IMR-90 (cell line): ENCODE measurements around the gene HIVEP3. TPM values are rescaled to one million over a fixed set of nuclear protein-coding genes. Genes with fewer than 3 reads are reported as not detected.

Source experiments
- ATAC-seq: fragments of 200-7000 bp; cut with Tn5 transposase; 2 replicates; pipeline ENCODE4 v1.9.1; 2020; ENCODE audit warnings: low read depth, mild to moderate bottlenecking, moderate library complexity
- BruUV-seq: library from RNA; stranded (reverse); fragments of 400-500 nt; replicated peaks from 2 replicates; lab custom pipeline; 2021; lab: Mats Ljungman, UMichigan
- CTCF ChIA-PET: fragments of 300-600 bp; formaldehyde crosslinking; extraction: SDS; loops from one replicate; lab custom pipeline; 2021; ENCODE audit warnings: antibody characterized with exemption; lab: Yijun Ruan, JAX
- POLR2A ChIA-PET: fragments of 300-600 bp; sonication (Branson Sonifier 250); formaldehyde crosslinking; loops from one replicate; lab custom pipeline; 2022; ENCODE audit warnings: antibody characterized with exemption; ENCODE audit not compliant: unreplicated experiment; lab: Charles Lee
- DNase-seq: peaks from one replicate; pipeline ENCODE4 v3.0.0; 2013
- H2AFZ ChIP-seq: replicated peaks from 2 replicates; pipeline ENCODE3; 2013; ENCODE audit warnings: low read length, mild to moderate bottlenecking; ENCODE audit not compliant: poor library complexity
- H2AK5ac ChIP-seq: 2 replicates; pipeline ENCODE4 v1.6.1; 2013; ENCODE audit warnings: low read depth, low read length, inconsistent platforms
- H2AK9ac ChIP-seq: replicated peaks from 2 replicates; pipeline ENCODE3; 2013; ENCODE audit warnings: mild to moderate bottlenecking, low read depth, low read length, moderate library complexity; ENCODE audit not compliant: poor library complexity
- H2BK120ac ChIP-seq: 2 replicates; pipeline ENCODE4 v1.6.1; 2013; ENCODE audit warnings: low read depth, low read length, inconsistent platforms
- H2BK15ac ChIP-seq: 3 replicates; pipeline ENCODE4 v1.6.1; 2013; ENCODE audit warnings: low read depth, low read length, inconsistent platforms
- H2BK20ac ChIP-seq: 2 replicates; pipeline ENCODE4 v1.6.1; 2013; ENCODE audit warnings: low read depth, mild to moderate bottlenecking, inconsistent platforms, low read length, moderate library complexity
- H2BK5ac ChIP-seq: 2 replicates; pipeline ENCODE4 v1.6.1; 2013; ENCODE audit warnings: mild to moderate bottlenecking, low read depth, low read length, inconsistent platforms; ENCODE audit not compliant: poor library complexity, severe bottlenecking
- H3K14ac ChIP-seq: replicated peaks from 2 replicates; pipeline ENCODE4 v1.6.1; 2013; ENCODE audit warnings: low read depth, low read length, inconsistent platforms
- H3K18ac ChIP-seq: 2 replicates; pipeline ENCODE4 v1.6.1; 2013; ENCODE audit warnings: low read depth, low read length, control low read depth
- H3K23ac ChIP-seq: 2 replicates; pipeline ENCODE4 v1.6.1; 2013; ENCODE audit warnings: low read depth, low read length, inconsistent platforms
- H3K27ac ChIP-seq: 2 replicates; pipeline ENCODE4 v1.5.1; 2013; ENCODE audit warnings: mild to moderate bottlenecking, control low read depth, low read length; ENCODE audit not compliant: insufficient read depth
- H3K27me3 ChIP-seq: 2 replicates; pipeline ENCODE4 v1.6.1; 2013; ENCODE audit warnings: low read length; ENCODE audit not compliant: control insufficient read depth, insufficient read depth
- H3K36me3 ChIP-seq: 2 replicates; pipeline ENCODE4 v1.6.1; 2013; ENCODE audit warnings: low read length, mixed read lengths; ENCODE audit not compliant: control insufficient read depth, insufficient read depth
- H3K4ac ChIP-seq: 2 replicates; pipeline ENCODE4 v1.6.1; 2013; ENCODE audit warnings: low read depth, low read length, inconsistent platforms
- H3K4me1 ChIP-seq: 2 replicates; pipeline ENCODE4 v1.6.1; 2013; ENCODE audit warnings: low read length, mixed read lengths; ENCODE audit not compliant: control insufficient read depth, insufficient read depth
- H3K4me2 ChIP-seq: 2 replicates; pipeline ENCODE4 v1.6.1; 2013; ENCODE audit warnings: low read depth, mild to moderate bottlenecking, control low read depth, low read length, moderate library complexity
- H3K4me3 ChIP-seq: 2 replicates; pipeline ENCODE4 v1.5.1; 2013; ENCODE audit warnings: low read depth, mild to moderate bottlenecking, control low read depth, low read length, moderate library complexity; ENCODE audit not compliant: insufficient read depth
- H3K56ac ChIP-seq: 2 replicates; pipeline ENCODE4 v1.6.1; 2013; ENCODE audit warnings: low read length, inconsistent platforms; ENCODE audit not compliant: insufficient read depth; ENCODE audit errors: extremely low read depth
- H3K79me1 ChIP-seq, 2 experiments: 2 replicates each; pipeline ENCODE4 v1.6.1; 2013; ENCODE audit warnings: low read length in 2 of 2, inconsistent platforms in 1 of 2, low read depth in 1 of 2
- H3K9ac ChIP-seq: 2 replicates; pipeline ENCODE4 v1.6.1; 2013; ENCODE audit warnings: low read depth, low read length, control low read depth
- H3K9me1 ChIP-seq: 2 replicates; pipeline ENCODE4 v1.6.1; 2013; ENCODE audit warnings: low read length, inconsistent platforms; ENCODE audit not compliant: insufficient read depth
- H3K9me3 ChIP-seq: 2 replicates; pipeline ENCODE4 v1.6.1; 2013; ENCODE audit warnings: low read length; ENCODE audit not compliant: control insufficient read depth, insufficient read depth
- H4K20me1 ChIP-seq: 2 replicates; pipeline ENCODE4 v1.6.1; 2013; ENCODE audit warnings: low read length, inconsistent platforms; ENCODE audit not compliant: insufficient read depth
- H4K5ac ChIP-seq: 2 replicates; pipeline ENCODE4 v1.6.1; 2013; ENCODE audit warnings: mild to moderate bottlenecking, low read depth, low read length, control low read depth
- H4K8ac ChIP-seq, 2 experiments: 2 replicates each; pipeline ENCODE4 v1.6.1; 2013; ENCODE audit warnings: low read depth in 2 of 2, low read length in 2 of 2, control low read depth in 1 of 2, inconsistent platforms in 1 of 2
- H4K91ac ChIP-seq: 2 replicates; pipeline ENCODE4 v1.6.1; 2013; ENCODE audit warnings: low read depth, low read length, inconsistent platforms; ENCODE audit not compliant: insufficient read depth
- BHLHE40 ChIP-seq: fragments of 150-350 bp; IDR thresholded peaks from 2 replicates; pipeline ENCODE4 v1.6.1; 2016; ENCODE audit warnings: mild to moderate bottlenecking, low read depth, low read length
- CEBPB ChIP-seq: IDR thresholded peaks from 2 replicates; pipeline ENCODE4 v1.6.1; 2012; ENCODE audit warnings: low read depth, low read length, improper control_type of control experiment
- CHD1 ChIP-seq: IDR thresholded peaks from 2 replicates; pipeline ENCODE4 v1.6.1; 2012; ENCODE audit warnings: low read depth, low read length, improper control_type of control experiment
- FOS ChIP-seq: fragments of 150-350 bp; IDR thresholded peaks from 2 replicates; pipeline ENCODE4 v1.6.1; 2016; ENCODE audit warnings: low read depth, low read length
- MAFK ChIP-seq: IDR thresholded peaks from 2 replicates; pipeline ENCODE4 v1.6.1; 2012; ENCODE audit warnings: low read depth, low read length, improper control_type of control experiment
- MAZ ChIP-seq: IDR thresholded peaks from 2 replicates; pipeline ENCODE4 v1.6.1; 2012; ENCODE audit warnings: low read depth, mild to moderate bottlenecking, low read length, improper control_type of control experiment, moderate library complexity, borderline replicate concordance
- MXI1 ChIP-seq: IDR thresholded peaks from 2 replicates; pipeline ENCODE4 v1.6.1; 2012; ENCODE audit warnings: low read depth, mild to moderate bottlenecking, low read length, moderate library complexity, borderline replicate concordance
- NFE2L2 ChIP-seq: fragments of 150-350 bp; IDR thresholded peaks from 2 replicates; pipeline ENCODE4 v1.6.1; 2016; ENCODE audit warnings: low read depth, mild to moderate bottlenecking, low read length
- POLR2A ChIP-seq: IDR thresholded peaks from 2 replicates; pipeline ENCODE4 v1.6.1; 2012; ENCODE audit warnings: mild to moderate bottlenecking, low read depth, low read length
- RAD21 ChIP-seq: IDR thresholded peaks from 2 replicates; pipeline ENCODE4 v1.6.1; 2012; ENCODE audit warnings: low read length, improper control_type of control experiment
- RCOR1 ChIP-seq: IDR thresholded peaks from 2 replicates; pipeline ENCODE4 v1.6.1; 2012; ENCODE audit warnings: mild to moderate bottlenecking, low read length, improper control_type of control experiment; ENCODE audit not compliant: insufficient replicate concordance
- RFX5 ChIP-seq: IDR thresholded peaks from 2 replicates; pipeline ENCODE4 v1.8.0; 2012; ENCODE audit warnings: low read depth, mild to moderate bottlenecking, low read length, moderate library complexity
- SMC3 ChIP-seq: fragments of 150-350 bp; IDR thresholded peaks from 2 replicates; pipeline ENCODE4 v1.6.1; 2016; ENCODE audit warnings: low read depth, mild to moderate bottlenecking, antibody characterized with exemption, low read length, moderate library complexity
- WGBS, 2 experiments: methylation state at CpG; one replicate each; pipeline versions ENCODE4 v1.1.5 to v1.1.7; 2013; ENCODE audit warnings: missing lambda C conversion rate in 2 of 2; ENCODE audit not compliant: insufficient read length in 1 of 2; ENCODE audit errors: extremely low coverage in 2 of 2; 5-methylcytosine and 5-hydroxymethylcytosine counted together
- dilution Hi-C: fragments of 300-500 bp; cut with HindIII; formaldehyde crosslinking; loops from one replicate; pipeline ENCODE4 v1.14.3; 2018; ENCODE audit warnings: low sequenced_read_pairs; ENCODE audit not compliant: unreplicated experiment
- in situ Hi-C: fragments of 300-500 bp; cut with MboI; formaldehyde crosslinking; loops from 3 replicates; pipeline ENCODE4 v1.14.3; 2019; ENCODE audit warnings: low sequenced_read_pairs, inconsistent platforms, mixed read lengths
- intact Hi-C: fragments of 100-400 bp; cut with micrococcal nuclease; formaldehyde crosslinking; loops from 2 replicates; pipeline ENCODE4 v1.10.0; 2022
- polyA plus RNA-seq, 3 experiments: library from polyadenylated mRNA; depleted of rRNA; stranded (reverse); fragments of >200 nt; gene quantifications; 2 replicates each; pipeline ENCODE4 v1.2.3, GENCODE V29; 2012; ENCODE audit warnings: low replicate concordance in 1 of 3
- total RNA-seq: library from RNA; depleted of rRNA; stranded (reverse); fragments of >200 nt; gene quantifications from 2 replicates; pipeline ENCODE4 v1.2.3, GENCODE V29; 2012
- TF ChIP-seq, protein P1 (sequence below): fragments of 150-350 bp; IDR thresholded peaks from 2 replicates; pipeline ENCODE4 v1.6.1; 2016; ENCODE audit warnings: low read depth, mild to moderate bottlenecking, low read length, moderate library complexity, borderline replicate concordance
- TF ChIP-seq, protein P2 (sequence below): fragments of 150-350 bp; IDR thresholded peaks from 2 replicates; pipeline ENCODE4 v1.6.1; 2017; ENCODE audit warnings: mild to moderate bottlenecking, antibody characterized with exemption, low read length, low read depth

The HIVEP3 gene
- total and polyA plus RNA-seq, 2 of the 4 experiments (the other 2 are of a cell fraction): 1.4 to 4.0 TPM

DNA sequence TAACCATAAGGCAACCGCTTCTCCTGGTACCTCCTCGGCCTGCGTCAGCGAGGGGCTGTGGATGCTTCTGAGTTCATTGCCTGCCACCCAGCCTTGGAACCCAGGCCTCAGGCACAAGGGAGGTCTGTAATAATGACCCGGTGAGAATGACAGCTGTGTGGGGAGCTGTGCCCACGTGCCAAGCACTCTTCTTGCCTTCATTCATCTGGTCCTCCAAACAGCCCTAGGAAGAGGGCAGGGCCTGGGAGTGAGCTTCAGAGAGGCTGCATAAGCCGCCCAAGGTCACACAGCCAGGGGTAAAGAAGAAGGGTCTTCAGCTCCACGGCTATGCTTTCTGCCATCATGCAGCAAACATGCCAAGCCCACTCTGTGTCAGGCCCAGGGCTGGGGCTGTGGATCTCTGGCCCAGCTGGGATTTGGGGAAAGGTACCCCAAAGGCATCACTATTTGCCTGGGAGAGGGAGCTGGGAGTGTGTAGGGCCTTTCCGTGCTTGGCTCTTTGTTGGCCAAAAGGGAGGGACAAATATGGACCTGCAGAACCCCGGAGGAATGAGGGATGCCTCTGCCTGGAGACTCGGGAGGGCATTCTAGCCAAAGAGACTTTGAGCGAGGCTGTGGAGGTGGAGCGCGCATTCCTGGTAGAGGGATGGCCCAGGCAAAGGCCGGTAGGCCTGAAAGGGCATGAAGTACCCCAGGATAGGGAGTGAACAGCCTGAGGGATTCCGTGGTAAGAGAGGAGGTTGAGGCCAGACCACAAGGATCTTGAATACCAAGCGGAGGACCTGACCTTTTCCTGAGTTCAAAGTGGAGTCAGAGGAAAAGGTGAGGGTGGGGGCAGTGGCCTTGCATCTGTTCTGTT is 424.1 kb downstream of the HIVEP3 start:
- peak overlapping the region; percentile 75 for H3K4ac ChIP-seq
- ChIA-PET POLR2A (no interaction called here), CTCF (interaction anchor here (0.9 kb wide), 1 partner anchor 15 kb away, joined by 3 read pairs; no protein-coding TSS in a partner anchor)
- no peak for ATAC-seq
- no peaks in the 10 kb centered on the region for H3K9me3 ChIP-seq
- H3K4me2 ChIP-seq: no peak overlapping the region
- H3K23ac ChIP-seq: no peak overlapping the region
- no TSS peak for BruUV-seq
- peak overlapping the region; percentile 38 for H2BK5ac ChIP-seq
- intact Hi-C loops: no loop called here
- no peak overlapping the region for H3K18ac ChIP-seq
- peak overlapping the region in 1 of 2 experiments; percentile 98; a peak in 2 of 4 replicates for H4K8ac ChIP-seq
- H2AK9ac ChIP-seq: peak overlapping the region; percentile 99
- WGBS, 2 experiments: 96% methylated on average over 5 of the region's 17 CpGs; no CpG with 5 or more reads in 1 of the 2 experiments
- 0 out of 2 replicates have a peak overlapping the region, but pooled peaks have one; percentile 31 for H3K14ac ChIP-seq
- no peak overlapping the region for H3K56ac ChIP-seq
- H3K9me1 ChIP-seq: peaks cover 31% of the 10 kb centered on the region
- dilution Hi-C loops: no loop called here
- H2BK120ac ChIP-seq: peak overlapping the region; percentile 93
- peak overlapping the region; percentile 17 for H2AFZ ChIP-seq
- no peak overlapping the region for H4K5ac ChIP-seq
- peak overlapping the region; percentile 100 for H2AK5ac ChIP-seq
- peak overlapping the region; percentile 95 for H2BK20ac ChIP-seq
- H3K4me3 ChIP-seq: no peak overlapping the region
- no peak overlapping the region; the same call in 1 of the 2 replicates for H3K27ac ChIP-seq
- no peaks in the 10 kb centered on the region for H3K79me1 ChIP-seq
- in situ Hi-C loops: no loop called here
- peak overlapping the region; percentile 100 for H2BK15ac ChIP-seq
- no peak for DNase-seq
- H3K9ac ChIP-seq: no peak overlapping the region
- H3K36me3 ChIP-seq: no peaks in the 10 kb centered on the region
- no peaks in the 10 kb centered on the region; the same call in 1 of the 2 replicates for H4K20me1 ChIP-seq
- peak overlapping the region; percentile 99 for H4K91ac ChIP-seq
- peaks cover 22% of the 10 kb centered on the region for H3K4me1 ChIP-seq
- no peaks in the 10 kb centered on the region for H3K27me3 ChIP-seq
- TF ChIP-seq RCOR1 (no peak), SMC3 (no peak), POLR2A (no peak), RFX5 (no peak), NFE2L2 (no peak), MAZ (no peak), MXI1 (no peak), CHD1 (no peak), MAFK (no peak), RAD21 (no peak), FOS (no peak), CEBPB (no peak), BHLHE40 (no peak)
- TF ChIP-seq, protein P1, sequence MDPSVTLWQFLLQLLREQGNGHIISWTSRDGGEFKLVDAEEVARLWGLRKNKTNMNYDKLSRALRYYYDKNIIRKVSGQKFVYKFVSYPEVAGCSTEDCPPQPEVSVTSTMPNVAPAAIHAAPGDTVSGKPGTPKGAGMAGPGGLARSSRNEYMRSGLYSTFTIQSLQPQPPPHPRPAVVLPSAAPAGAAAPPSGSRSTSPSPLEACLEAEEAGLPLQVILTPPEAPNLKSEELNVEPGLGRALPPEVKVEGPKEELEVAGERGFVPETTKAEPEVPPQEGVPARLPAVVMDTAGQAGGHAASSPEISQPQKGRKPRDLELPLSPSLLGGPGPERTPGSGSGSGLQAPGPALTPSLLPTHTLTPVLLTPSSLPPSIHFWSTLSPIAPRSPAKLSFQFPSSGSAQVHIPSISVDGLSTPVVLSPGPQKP: no peak
- TF ChIP-seq, protein P2, sequence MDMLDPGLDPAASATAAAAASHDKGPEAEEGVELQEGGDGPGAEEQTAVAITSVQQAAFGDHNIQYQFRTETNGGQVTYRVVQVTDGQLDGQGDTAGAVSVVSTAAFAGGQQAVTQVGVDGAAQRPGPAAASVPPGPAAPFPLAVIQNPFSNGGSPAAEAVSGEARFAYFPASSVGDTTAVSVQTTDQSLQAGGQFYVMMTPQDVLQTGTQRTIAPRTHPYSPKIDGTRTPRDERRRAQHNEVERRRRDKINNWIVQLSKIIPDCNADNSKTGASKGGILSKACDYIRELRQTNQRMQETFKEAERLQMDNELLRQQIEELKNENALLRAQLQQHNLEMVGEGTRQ: no peak
